NOMO-1 (cell line): Measurements from ENCODE around the gene MGAT4B.

Experiments used
- DNase-seq, 2 experiments: peaks; one replicate each; lab custom pipeline; 2025; ENCODE audit not compliant: unreplicated experiment in 2 of 2; lab: John Stamatoyannopoulos, UW

MGAT4B gene

GRCh38 chr5:179812997-179813607 lies 6.4 kb upstream of the MGAT4B start:
- DNase-seq = no peak

DNA sequence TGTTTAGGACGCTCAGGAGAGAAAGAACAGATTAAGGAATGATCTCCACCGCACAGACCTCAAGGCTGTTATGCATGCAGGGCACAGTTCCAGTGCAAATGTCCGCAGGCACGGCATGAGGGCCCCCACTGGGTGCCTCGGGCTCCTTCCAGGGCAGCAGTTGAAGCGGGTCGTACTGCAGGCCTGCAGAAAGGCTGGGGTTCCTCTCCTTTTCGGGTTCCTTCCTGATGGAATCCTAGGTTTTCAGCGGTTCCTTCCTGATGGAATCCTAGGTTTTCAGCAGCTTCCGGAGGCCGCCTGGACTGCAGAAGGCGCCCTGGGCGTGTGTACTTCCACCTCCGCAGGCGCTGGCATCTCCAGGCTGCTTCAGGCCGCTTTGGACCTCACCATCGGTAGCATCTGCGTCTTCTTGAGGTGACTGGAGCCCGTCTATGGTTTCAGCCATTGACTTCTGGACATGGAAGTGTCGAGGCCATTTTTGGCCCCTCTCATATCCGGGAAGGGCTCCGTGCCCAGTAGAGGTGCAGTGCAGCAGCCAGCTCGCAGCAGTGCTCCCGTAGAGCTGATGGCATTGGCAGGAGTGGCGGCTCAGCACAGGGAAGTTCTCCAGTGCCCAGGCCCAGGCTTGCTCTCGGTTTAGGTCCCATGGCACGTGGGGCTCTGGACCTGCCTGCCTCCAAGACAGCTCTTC lies 5.6 kb upstream of the MGAT4B start:
- DNase-seq = no peak

DNA sequence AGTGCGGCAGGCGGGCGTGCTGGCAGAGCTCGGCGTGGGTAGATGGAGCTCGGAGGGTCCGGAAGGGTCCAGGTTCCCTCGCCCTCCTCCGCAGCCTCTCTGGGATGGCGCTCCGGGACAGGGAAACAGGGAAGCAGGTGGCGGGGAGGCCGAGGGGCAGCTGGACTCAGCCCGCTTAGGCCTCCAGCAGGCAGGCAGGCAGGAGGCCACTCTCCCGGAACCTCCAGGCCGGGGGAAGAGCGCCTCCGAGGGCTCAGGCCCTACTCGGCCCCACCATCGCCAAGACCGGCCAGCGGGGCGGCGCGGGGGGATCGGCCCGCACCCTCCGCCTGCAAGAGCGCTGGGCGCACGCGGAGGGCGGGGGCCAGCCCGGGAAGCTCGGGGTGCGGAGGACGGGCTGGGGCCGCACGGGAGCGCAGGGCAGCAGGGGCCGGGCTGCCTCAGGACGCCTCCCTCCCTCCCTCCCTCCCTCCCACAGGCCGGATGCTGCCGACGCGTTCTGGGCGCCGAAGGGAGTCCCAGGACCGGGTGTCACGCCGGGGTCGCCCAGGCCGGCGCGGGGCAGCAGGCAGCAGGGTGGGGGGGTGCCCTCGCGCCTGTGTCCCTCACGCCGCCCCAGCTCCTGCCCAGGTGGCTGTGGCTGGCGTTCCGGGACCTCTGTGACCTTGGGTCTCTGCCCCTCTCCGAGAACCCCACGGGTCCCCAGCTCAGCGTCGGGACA lies 977 bp downstream of the MGAT4B start:
- peak; percentile 30 to 38 for DNase-seq

DNA sequence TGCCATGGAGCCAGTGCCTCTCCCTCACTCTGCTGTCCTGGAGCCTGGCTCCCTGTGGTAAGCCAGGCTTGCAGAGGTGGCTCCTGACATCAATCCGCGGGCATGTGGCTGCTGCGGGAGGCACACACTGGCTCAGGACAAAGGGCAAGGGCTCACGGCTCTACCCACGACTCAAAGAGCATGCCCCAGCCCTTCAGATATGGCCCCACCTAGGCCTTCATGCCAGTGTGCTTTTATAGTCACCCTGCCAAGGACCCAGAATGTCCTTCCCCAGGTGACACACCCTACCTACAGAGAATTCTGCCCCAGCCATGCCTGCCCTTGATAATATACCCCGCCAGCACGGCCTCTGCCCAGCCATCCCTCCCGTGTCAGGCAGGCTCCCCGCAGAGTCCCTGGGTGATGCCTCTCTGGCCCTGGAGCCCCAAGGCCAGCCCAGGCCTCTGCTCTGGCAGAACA lies 1.6 kb downstream of the MGAT4B start:
- DNase-seq = no peak

- DNase-seq = no peak
These were observed 2.1 kb downstream of the MGAT4B start for GRCh38 chr5:179804555-179804947.

DNA sequence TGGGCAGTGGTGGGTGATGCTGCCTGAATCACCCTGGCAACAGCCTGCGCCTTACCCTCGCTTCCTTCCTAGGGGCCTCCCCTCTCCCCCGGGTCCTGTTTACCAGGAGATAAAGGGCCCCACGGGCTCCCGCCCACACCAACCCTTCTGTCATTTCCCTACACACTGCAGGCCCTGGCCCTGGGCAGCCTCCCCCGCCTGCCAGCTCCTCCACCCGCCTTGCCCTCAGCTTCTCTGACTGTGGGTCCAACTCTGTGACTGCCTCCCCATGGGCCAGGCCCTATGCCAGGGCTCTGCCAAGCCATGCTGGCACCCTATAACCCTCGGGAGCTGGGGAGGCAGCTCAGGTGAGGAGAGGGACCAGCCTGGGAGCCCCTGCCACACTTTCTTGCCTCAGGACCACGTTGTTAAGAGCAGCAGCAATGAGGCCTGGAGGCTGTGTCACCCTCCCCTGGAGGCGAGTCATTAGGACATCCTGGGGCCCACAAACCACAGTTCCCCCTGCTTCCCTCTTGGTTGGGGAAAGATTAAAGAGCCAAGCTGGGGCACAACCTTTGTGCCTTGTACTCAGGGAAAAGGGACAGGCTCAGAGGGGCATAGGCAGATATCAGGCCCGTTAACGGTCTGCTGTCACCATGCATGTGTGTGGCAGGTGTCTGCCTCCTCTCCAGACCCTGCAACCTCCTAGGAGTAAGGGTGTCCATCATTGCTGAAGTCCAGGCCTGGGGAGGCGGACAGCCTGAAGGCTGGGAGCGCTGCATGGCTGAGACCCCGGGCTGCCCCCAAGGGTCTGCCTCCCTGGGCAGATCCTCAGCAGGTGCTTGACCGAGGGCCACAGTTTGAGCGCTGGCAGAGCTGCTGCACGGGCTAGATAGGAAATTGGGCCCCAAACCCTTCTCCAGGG lies 2.8 kb downstream of the MGAT4B start:
- peak; percentile 52 to 57 for DNase-seq

DNA sequence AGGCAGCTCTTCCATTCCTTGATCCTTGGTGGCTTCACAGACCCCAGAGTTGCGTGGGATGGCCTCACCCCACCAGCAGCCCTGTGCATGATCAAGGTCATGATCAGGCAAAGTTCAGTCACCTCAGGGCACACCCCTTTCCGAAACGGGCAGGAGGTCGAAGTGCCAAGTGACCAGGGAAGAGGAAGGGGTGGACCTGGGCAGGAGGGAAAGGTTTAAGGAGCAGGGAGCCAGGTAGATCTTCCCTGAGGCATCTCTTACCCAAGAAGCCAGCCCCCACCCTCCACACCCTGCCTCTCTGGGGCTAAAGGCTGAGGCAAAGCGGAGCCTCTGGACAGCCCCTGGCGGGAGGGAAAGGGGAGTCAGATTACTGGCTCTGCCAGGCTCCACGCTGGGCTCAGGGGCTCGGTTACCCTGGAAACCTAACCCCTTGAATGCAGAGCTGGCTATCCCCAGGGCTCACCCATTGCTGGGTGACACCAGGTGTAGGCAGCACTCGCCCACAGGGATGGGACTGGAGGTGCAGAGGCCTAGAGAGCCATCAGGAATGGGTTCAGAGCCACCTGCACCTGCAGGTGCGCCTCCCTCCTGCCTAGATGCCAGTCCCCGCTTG lies 3.6 kb downstream of the MGAT4B start:
- DNase-seq = no peak

- no peak for DNase-seq
These were observed 4.3 kb downstream of the MGAT4B start for GRCh38 chr5:179802207-179802883.

- peak; percentile 70 to 78 for DNase-seq
These were observed 5.1 kb downstream of the MGAT4B start for GRCh38 chr5:179801304-179802206.

- DNase-seq = no peak
These were observed 5.9 kb downstream of the MGAT4B start for GRCh38 chr5:179800696-179801201.

- DNase-seq = no peak
These were observed 6.5 kb downstream of the MGAT4B start for GRCh38 chr5:179800071-179800695.

DNA sequence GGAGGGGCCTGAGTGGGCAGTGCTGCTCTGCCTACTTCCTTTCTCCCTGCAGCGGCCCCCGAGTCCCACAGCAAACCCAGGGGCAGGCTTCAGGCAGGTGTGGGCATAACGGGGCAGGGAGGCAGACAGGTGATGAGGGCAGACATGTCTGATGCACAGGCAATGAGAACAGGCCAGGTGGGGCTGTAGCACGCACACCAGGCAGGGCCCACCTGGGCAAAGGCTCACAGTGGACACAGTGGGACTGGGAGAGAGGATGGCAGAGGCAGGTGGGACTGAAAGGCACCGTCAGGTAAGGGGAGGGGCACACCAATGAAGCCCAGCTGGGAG lies 7.1 kb downstream of the MGAT4B start:
- DNase-seq = no peak

GRCh38 chr5:179798771-179799643 lies 7.7 kb downstream of the MGAT4B start:
- no peak for DNase-seq

- DNase-seq = no peak
These were observed 8.4 kb downstream of the MGAT4B start for GRCh38 chr5:179798144-179798770.

DNA sequence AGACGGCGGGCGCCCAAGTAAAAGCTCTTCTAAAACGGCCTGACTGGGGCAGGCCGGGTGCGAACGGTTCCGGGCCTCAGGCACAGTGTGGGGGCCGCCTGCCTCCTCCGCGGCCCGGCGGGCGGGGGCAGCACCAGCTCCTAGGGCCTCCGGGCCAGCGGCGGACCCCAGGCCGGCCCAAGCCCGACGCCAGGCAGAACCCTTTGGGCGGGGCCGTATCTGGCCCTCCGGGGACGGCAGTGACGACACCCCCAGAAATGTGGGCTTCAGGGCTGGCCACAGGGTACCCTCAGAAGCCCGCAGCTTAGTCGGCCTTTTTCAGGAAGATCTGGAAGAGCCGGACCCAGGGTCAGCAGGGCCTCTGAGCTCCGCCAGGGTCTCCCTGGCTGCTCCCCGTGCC lies 8.9 kb downstream of the MGAT4B start:
- no peak for DNase-seq

GRCh38 chr5:179796877-179797608 lies 9.6 kb downstream of the MGAT4B start:
- no peak for DNase-seq
